ENCODE results near the gene PPP4R4. TPM values are rescaled to one million over a fixed set of nuclear protein-coding genes. Genes with fewer than 3 reads are reported as not detected.

The PPP4R4 gene
- total and polyA plus RNA-seq, 3 donors from 2014 or later, result 15.8 to 26.7 (median 24.3) TPM

DNA sequence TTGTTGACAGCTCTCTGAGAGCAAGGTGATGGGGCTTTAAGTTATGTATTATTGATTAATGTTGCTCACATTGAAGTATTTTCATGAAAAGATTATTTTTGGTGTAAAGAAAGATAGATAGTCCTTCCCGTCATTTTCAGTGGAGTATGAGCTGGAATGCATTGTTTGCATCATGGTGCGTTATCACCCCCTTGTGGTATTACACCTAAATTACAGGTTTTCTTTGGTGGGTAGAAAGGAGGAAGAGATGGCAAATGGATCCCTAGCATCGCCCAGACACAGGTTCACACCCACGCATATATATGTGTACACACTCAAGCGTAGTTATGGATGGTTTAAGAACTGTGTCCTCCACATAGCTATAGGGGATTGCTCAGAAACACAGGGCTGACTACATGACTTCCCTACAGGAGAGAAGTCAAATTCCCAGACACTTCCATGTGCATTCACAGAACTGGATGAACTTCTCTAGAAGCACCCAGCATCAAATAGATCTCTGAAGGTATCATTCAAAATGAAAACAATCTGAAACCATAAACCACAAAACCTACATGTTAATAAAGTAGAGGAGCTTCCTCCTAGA is 133.4 kb downstream of the PPP4R4 start:
- Histone ChIP-seq H3K36me3 (ENCODE audit: low read depth, missing control alignments) (no peaks in the 10 kb centered on the region), H3K27ac (no peak overlapping the region), H3K27me3 (no peaks in the 10 kb centered on the region), H3K4me3 (no peak overlapping the region), H3K4me1 (no peaks in the 10 kb centered on the region), H3K9me3 (no peaks in the 10 kb centered on the region)
- TF ChIP-seq POLR2A (IDR thresholded peaks at IDR 0.05), result no peak
- TF ChIP-seq, protein P1, sequence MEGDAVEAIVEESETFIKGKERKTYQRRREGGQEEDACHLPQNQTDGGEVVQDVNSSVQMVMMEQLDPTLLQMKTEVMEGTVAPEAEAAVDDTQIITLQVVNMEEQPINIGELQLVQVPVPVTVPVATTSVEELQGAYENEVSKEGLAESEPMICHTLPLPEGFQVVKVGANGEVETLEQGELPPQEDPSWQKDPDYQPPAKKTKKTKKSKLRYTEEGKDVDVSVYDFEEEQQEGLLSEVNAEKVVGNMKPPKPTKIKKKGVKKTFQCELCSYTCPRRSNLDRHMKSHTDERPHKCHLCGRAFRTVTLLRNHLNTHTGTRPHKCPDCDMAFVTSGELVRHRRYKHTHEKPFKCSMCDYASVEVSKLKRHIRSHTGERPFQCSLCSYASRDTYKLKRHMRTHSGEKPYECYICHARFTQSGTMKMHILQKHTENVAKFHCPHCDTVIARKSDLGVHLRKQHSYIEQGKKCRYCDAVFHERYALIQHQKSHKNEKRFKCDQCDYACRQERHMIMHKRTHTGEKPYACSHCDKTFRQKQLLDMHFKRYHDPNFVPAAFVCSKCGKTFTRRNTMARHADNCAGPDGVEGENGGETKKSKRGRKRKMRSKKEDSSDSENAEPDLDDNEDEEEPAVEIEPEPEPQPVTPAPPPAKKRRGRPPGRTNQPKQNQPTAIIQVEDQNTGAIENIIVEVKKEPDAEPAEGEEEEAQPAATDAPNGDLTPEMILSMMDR (IDR thresholded peaks at IDR 0.05), result peak in 2 of 3 experiments; percentile 19 to 26
- no peak for DNase-seq
- intact Hi-C loops (cut with DNase I; ENCODE audit: low total_unique reads), result no loop called here
- 25 to 55% methylated on average over 5 of the region's 5 CpGs for WGBS, 2 donors

DNA sequence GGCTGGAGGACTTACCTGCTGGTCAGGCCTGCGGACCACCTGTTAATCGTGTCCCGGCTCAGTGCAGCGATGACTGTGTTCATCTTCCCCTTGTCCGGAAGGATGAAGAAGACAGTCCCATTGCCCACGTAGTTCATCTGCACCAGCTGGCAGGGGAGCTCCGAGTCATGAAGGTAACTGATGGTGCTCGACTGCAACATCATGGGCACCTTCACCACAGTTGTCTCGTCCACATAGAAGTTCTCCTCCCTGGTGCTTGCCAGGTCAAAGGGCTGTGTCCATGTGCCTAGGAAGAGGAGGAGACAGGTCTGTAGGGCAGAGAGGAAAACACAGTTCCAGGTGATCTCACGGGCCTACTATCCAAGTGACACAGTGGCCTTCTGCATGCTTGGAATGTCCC is 135.6 kb downstream of the PPP4R4 start:
- no peak for DNase-seq
- H3K36me3 ChIP-seq (ENCODE audit: low read depth, missing control alignments), result no peaks in the 10 kb centered on the region
- H3K27ac ChIP-seq, result no peak overlapping the region
- no peaks in the 10 kb centered on the region for H3K9me3 ChIP-seq
- TF ChIP-seq, protein P1 (IDR thresholded peaks at IDR 0.05), result no peak
- TF ChIP-seq POLR2A (IDR thresholded peaks at IDR 0.05), result no peak
- no peaks in the 10 kb centered on the region for H3K27me3 ChIP-seq
- WGBS, 2 donors, result 90 to 93% methylated on average over 6 to 10 of the region's 10 CpGs
- H3K4me1 ChIP-seq, result no peaks in the 10 kb centered on the region
- intact Hi-C loops (cut with DNase I; ENCODE audit: low total_unique reads), result no loop called here
- H3K4me3 ChIP-seq, result no peak overlapping the region

DNA sequence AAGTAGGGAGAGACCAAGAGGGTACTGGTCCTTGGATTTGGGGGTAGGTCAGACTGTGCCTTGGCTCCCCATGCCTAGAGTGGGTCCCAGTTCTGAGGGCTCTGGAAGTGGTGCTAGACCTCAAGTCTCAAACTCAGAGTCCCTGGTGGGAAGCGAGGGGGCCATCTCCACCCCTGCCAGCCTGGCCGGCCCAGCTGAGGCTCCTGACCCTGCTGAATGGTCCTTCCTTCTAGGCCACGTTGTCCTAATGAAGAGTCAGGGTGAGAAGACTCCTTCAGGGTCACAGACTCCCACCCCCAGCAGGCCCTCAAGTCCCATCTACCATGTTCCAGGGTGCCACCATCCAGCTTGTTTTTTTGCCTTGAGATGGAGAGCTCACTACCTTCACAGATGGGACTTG is 136.1 kb downstream of the PPP4R4 start:
- no peaks in the 10 kb centered on the region for H3K36me3 ChIP-seq (ENCODE audit: low read depth, missing control alignments)
- intact Hi-C loops (cut with DNase I; ENCODE audit: low total_unique reads), result no loop called here
- TF ChIP-seq POLR2A (IDR thresholded peaks at IDR 0.05), result no peak
- TF ChIP-seq, protein P1 (IDR thresholded peaks at IDR 0.05), result no peak
- DNase-seq, result no peak
- no peak overlapping the region for H3K4me3 ChIP-seq
- no peaks in the 10 kb centered on the region for H3K27me3 ChIP-seq
- H3K4me1 ChIP-seq, result no peaks in the 10 kb centered on the region
- H3K9me3 ChIP-seq, result no peaks in the 10 kb centered on the region
- 60 to 79% methylated on average over 1 to 3 of the region's 3 CpGs for WGBS, 2 donors
- no peak overlapping the region for H3K27ac ChIP-seq

DNA sequence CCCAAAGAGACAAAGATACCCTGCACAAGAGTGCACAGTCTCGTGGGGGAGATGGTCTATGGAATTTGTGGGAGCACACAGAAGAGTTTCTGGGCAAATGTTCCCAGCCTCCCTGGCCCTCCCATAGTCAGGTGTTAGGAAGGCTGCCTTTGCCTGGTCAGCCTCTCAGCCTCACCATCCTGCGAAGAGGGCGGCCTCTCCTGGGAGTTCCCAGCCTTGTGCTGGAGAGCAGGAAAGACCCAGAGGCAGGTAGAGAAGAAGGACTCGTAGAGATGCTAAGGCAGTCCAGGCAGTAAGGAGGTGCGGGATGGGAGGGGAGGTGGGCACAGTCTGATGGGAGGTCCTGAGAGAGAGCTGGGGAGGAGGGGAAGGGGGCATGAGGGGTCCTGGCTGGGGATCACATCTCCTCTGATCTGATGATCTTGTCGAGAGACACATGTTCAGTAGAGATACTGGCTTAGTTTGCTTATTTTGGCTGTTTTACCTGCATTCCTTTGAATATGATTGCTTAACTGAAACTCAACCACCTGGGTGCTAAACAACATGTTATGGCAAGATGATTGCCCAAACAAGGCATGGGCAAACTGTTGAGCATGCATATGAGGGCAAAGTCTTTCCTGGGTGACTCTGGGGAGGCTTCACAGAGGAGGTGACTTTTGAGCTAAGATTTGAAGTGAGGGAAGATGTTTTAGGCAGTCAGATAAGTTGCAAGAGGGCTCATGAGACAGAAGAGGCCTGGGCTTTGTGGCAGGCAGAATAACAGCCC is 138.5 kb downstream of the PPP4R4 start:
- TF ChIP-seq POLR2A (IDR thresholded peaks at IDR 0.05), result no peak
- TF ChIP-seq, protein P1 (IDR thresholded peaks at IDR 0.05), result no peak
- Histone ChIP-seq H3K27me3 (no peaks in the 10 kb centered on the region), H3K4me1 (no peaks in the 10 kb centered on the region), H3K9me3 (no peaks in the 10 kb centered on the region), H3K36me3 (ENCODE audit: low read depth, missing control alignments) (no peaks in the 10 kb centered on the region), H3K27ac (no peak overlapping the region), H3K4me3 (no peak overlapping the region)
- no peak for DNase-seq
- intact Hi-C loops (cut with DNase I; ENCODE audit: low total_unique reads), result no loop called here
- WGBS, 2 donors, result 83 to 93% methylated on average over 6 of the region's 6 CpGs

All from testis (tissue), 3 donors.